ENCODE data around the gene RPUSD2.

RPUSD2 gene

DNA sequence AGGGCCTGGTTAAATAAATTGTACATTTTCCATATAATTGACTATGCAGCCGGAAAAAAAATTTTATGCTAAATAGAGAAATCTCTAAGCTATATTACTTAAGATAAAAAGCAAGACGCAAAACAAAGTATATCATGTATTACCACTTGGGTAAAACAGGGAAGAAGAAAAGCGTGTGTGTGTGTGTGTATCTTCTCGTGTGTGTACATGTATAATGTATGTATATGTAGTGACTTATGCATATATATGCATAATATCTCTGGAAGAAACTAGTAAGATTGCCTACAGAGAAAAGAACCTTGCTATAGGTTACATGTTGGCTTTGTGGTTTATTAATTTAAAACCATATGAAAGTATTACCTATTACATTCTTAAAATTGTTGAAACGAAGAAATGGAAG is 44.0 kb downstream of the RPUSD2 start:
- TF ChIP-seq, protein P1, sequence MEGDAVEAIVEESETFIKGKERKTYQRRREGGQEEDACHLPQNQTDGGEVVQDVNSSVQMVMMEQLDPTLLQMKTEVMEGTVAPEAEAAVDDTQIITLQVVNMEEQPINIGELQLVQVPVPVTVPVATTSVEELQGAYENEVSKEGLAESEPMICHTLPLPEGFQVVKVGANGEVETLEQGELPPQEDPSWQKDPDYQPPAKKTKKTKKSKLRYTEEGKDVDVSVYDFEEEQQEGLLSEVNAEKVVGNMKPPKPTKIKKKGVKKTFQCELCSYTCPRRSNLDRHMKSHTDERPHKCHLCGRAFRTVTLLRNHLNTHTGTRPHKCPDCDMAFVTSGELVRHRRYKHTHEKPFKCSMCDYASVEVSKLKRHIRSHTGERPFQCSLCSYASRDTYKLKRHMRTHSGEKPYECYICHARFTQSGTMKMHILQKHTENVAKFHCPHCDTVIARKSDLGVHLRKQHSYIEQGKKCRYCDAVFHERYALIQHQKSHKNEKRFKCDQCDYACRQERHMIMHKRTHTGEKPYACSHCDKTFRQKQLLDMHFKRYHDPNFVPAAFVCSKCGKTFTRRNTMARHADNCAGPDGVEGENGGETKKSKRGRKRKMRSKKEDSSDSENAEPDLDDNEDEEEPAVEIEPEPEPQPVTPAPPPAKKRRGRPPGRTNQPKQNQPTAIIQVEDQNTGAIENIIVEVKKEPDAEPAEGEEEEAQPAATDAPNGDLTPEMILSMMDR (IDR thresholded peaks at IDR 0.05; ENCODE audit: borderline replicate concordance, insufficient read depth, low read depth, low read length) = no peak

DNA sequence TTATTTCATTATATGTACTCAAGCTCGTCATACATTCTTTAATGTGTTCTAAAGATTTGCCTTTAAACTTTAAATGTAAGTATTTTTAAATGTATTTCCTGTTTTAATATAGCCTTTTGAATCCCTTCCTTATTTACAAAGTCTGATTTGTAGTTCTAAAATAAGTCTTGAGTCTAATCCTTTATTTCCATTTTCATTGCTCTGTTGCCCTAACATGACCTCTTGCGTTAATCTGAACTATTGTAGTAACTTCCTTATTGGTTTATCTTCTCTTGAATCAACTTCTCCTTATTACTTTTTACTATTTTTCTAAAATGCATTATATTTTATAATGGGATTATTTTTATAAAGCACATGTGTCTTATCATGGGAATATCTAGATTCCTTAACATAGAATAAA is 48.9 kb downstream of the RPUSD2 start:
- no peak overlapping the region for H3K4me3 ChIP-seq (ENCODE audit: low read depth, low read length)
- TF ChIP-seq, protein P1 (IDR thresholded peaks at IDR 0.05; ENCODE audit: borderline replicate concordance, insufficient read depth, low read depth, low read length) = no peak

More for the DNA sequence above, 44.0 kb downstream of the RPUSD2 start:
- no peak overlapping the region for H3K4me3 ChIP-seq (ENCODE audit: low read depth, low read length)

DNA sequence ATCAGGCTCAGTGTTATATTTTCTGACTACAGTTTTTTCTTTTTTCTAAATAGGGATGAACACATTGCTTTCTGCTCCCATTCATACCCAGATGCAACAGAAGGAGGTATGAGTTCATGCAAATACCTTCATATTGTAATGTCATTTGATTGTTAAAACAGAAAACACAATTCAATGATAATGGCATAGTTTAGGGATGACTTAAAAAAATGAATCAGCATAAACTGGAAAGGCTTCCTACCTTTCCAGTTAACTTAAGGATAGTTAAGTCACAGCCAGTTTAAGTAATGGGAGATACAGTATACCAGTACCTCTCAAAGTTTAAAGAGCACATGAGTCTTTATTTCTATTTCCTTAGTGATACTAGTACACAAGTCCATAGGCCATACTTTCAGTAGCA is 49.8 kb downstream of the RPUSD2 start:
- H3K4me3 ChIP-seq (ENCODE audit: low read depth, low read length) = no peak overlapping the region
- TF ChIP-seq, protein P1 (IDR thresholded peaks at IDR 0.05; ENCODE audit: borderline replicate concordance, insufficient read depth, low read depth, low read length) = no peak

DNA sequence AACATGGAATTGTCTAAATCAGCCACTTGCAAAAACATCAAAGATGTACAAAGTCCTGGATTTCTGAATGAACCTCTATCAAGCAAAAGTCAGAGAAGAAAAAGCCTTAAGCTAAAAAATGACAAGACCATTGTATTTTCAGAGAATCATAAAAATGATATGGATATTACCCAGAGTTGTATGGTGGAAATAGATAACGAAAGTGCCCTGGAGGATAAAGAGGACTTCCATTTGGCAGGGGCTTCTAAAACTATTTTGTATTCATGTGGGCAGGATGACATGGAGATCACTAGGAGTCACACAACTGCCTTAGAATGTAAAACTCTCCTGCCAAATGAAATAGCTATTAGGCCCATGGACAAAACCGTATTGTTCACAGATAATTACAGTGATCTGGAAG is 54.3 kb downstream of the RPUSD2 start:
- no peak overlapping the region for H3K4me3 ChIP-seq (ENCODE audit: low read depth, low read length)
- TF ChIP-seq, protein P1 (IDR thresholded peaks at IDR 0.05; ENCODE audit: borderline replicate concordance, insufficient read depth, low read depth, low read length) = no peak

Data from GM12875 (cell line).